Vagina (tissue), 2 donors: ENCODE results near the gene VTCN1. TPM values are rescaled to one million over a fixed set of nuclear protein-coding genes. Genes with fewer than 3 reads are reported as not detected.

ENCODE experiments used
- DNase-seq, 2 donors: peaks; one replicate each; pipeline ENCODE4 v3.0.0-alpha.2; 2017; ENCODE audit errors: extremely low spot score in 2 of 2
- H3K27ac ChIP-seq: fragments of 200-600 bp; sonication (generic); one replicate; pipeline ENCODE4 v1.5.1; 2019
- H3K27me3 ChIP-seq: fragments of 200-600 bp; sonication (generic); one replicate; pipeline ENCODE4 v1.5.1; 2019
- H3K36me3 ChIP-seq, 2 donors: fragments of 200-600 bp; sonication (generic); one replicate each; pipeline ENCODE4 v1.5.1; 2017 to 2019
- H3K4me1 ChIP-seq: fragments of 200-600 bp; sonication (generic); one replicate; pipeline ENCODE4 v1.5.1; 2019
- H3K4me3 ChIP-seq, 2 donors: fragments of 200-600 bp; sonication (generic); 1 replicate in 1 of 2; 2 replicates in 1 of 2; pipeline ENCODE4 v1.5.1; 2016 to 2019
- H3K9me3 ChIP-seq: fragments of 200-600 bp; sonication (generic); one replicate; pipeline ENCODE4 v1.5.1; 2019
- CTCF ChIP-seq, 3 experiments: fragments of 450-650 bp in 2 of 3; fragments of 200-600 bp in 1 of 3; sonication (generic) in 1 of 3; IDR thresholded peaks; one replicate each; pipeline ENCODE4 v1.5.1; 2017 to 2019; ENCODE audit warnings: antibody characterized with exemption in 3 of 3, mild to moderate bottlenecking in 2 of 3, moderate library complexity in 2 of 3
- POLR2A ChIP-seq, 2 donors: fragments of 450-650 bp; IDR thresholded peaks; one replicate each; pipeline ENCODE4 v1.6.1; 2017; ENCODE audit warnings: antibody characterized with exemption in 2 of 2, mild to moderate bottlenecking in 2 of 2, moderate library complexity in 2 of 2
- POLR2AphosphoS5 ChIP-seq, 2 donors: sonication (generic); formaldehyde crosslinking; IDR thresholded peaks; one replicate each; pipeline ENCODE4 v1.9.0; 2017; ENCODE audit warnings: antibody characterized with exemption in 2 of 2, mild to moderate bottlenecking in 2 of 2, low read depth in 1 of 2; ENCODE audit not compliant: insufficient read depth in 1 of 2
- intact Hi-C: fragments of 100-400 bp; cut with DNase I; formaldehyde crosslinking; loops from one replicate; pipeline ENCODE4 v1.15.1; 2023
- total RNA-seq: library from RNA; depleted of rRNA; stranded (reverse); fragments of >200 nt; gene quantifications from one replicate; pipeline ENCODE4 v1.2.3, GENCODE V29; 2016

Gene VTCN1
- total RNA-seq, 1 donor from 2014 or later = not detected

- Histone ChIP-seq H3K4me3 (no peak overlapping the region), H3K36me3 (no peaks in the 10 kb centered on the region), H3K9me3 (no peaks in the 10 kb centered on the region), H3K27ac (no peak overlapping the region), H3K27me3 (no peaks in the 10 kb centered on the region), H3K4me1 (peaks cover 7% of the 10 kb centered on the region)
- TF ChIP-seq POLR2AphosphoS5 (IDR thresholded peaks at IDR 0.05; ENCODE audit: insufficient read depth in 1 of 2, low read depth in 1 of 2) (no peak), POLR2A (IDR thresholded peaks at IDR 0.05) (no peak), CTCF (IDR thresholded peaks at IDR 0.05) (no peak)
- intact Hi-C loops = no loop called here
- no peak for DNase-seq
Measured at GRCh38 chr1:117142200-117142599, 68.5 kb downstream of the VTCN1 start.

- H3K36me3 ChIP-seq = no peaks in the 10 kb centered on the region
- no peaks in the 10 kb centered on the region for H3K27me3 ChIP-seq
- no peaks in the 10 kb centered on the region for H3K9me3 ChIP-seq
- TF ChIP-seq POLR2A (IDR thresholded peaks at IDR 0.05) (no peak), CTCF (IDR thresholded peaks at IDR 0.05) (no peak), POLR2AphosphoS5 (IDR thresholded peaks at IDR 0.05; ENCODE audit: insufficient read depth in 1 of 2, low read depth in 1 of 2) (no peak)
- no peak overlapping the region for H3K27ac ChIP-seq
- intact Hi-C loops = no loop called here
- DNase-seq = no peak
- no peak overlapping the region for H3K4me3 ChIP-seq
- no peaks in the 10 kb centered on the region for H3K4me1 ChIP-seq
Measured at GRCh38 chr1:117138561-117138960, 72.2 kb downstream of the VTCN1 start.

- TF ChIP-seq CTCF (IDR thresholded peaks at IDR 0.05) (no peak), POLR2A (IDR thresholded peaks at IDR 0.05) (no peak), POLR2AphosphoS5 (IDR thresholded peaks at IDR 0.05; ENCODE audit: insufficient read depth in 1 of 2, low read depth in 1 of 2) (no peak)
- Histone ChIP-seq H3K36me3 (no peaks in the 10 kb centered on the region), H3K4me3 (no peak overlapping the region), H3K9me3 (no peaks in the 10 kb centered on the region), H3K27me3 (no peaks in the 10 kb centered on the region), H3K27ac (no peak overlapping the region), H3K4me1 (no peaks in the 10 kb centered on the region)
- intact Hi-C loops = no loop called here
- no peak for DNase-seq
Measured at GRCh38 chr1:117138106-117138505, 72.6 kb downstream of the VTCN1 start.

GRCh38 chr1:117137281-117137855 is 73.4 kb downstream of the VTCN1 start:
- TF ChIP-seq POLR2AphosphoS5 (IDR thresholded peaks at IDR 0.05; ENCODE audit: insufficient read depth in 1 of 2, low read depth in 1 of 2) = no peak
- TF ChIP-seq CTCF (IDR thresholded peaks at IDR 0.05) = no peak
- TF ChIP-seq POLR2A (IDR thresholded peaks at IDR 0.05) = no peak
- Histone ChIP-seq H3K27me3 (no peaks in the 10 kb centered on the region), H3K4me3 (no peak overlapping the region), H3K36me3 (no peaks in the 10 kb centered on the region), H3K4me1 (no peaks in the 10 kb centered on the region), H3K9me3 (no peaks in the 10 kb centered on the region), H3K27ac (no peak overlapping the region)
- intact Hi-C loops = no loop called here
- no peak for DNase-seq

- no peaks in the 10 kb centered on the region for H3K27me3 ChIP-seq
- no peaks in the 10 kb centered on the region for H3K9me3 ChIP-seq
- intact Hi-C loops = no loop called here
- no peak for DNase-seq
- H3K27ac ChIP-seq = no peak overlapping the region
- TF ChIP-seq CTCF (IDR thresholded peaks at IDR 0.05) (no peak), POLR2A (IDR thresholded peaks at IDR 0.05) (no peak), POLR2AphosphoS5 (IDR thresholded peaks at IDR 0.05; ENCODE audit: insufficient read depth in 1 of 2, low read depth in 1 of 2) (no peak)
- H3K4me3 ChIP-seq = no peak overlapping the region
- H3K4me1 ChIP-seq = no peaks in the 10 kb centered on the region
- no peaks in the 10 kb centered on the region for H3K36me3 ChIP-seq
Measured at GRCh38 chr1:117136749-117137148, 74.0 kb downstream of the VTCN1 start.
